Measurements from ENCODE around the gene LAMA2.

- TF ChIP-seq CTCF (IDR thresholded peaks at IDR 0.05) (no peak), POLR2A (IDR thresholded peaks at IDR 0.05) (no peak)
These were observed 301.4 kb downstream of the LAMA2 start for GRCh38 chr6:129184324-129184723.
